Effector memory CD4-positive, alpha-beta T cell (primary cell): Measurements from ENCODE around the gene TPD52L2.

Experiments
- DNase-seq, 3 donors: peaks; one replicate each; pipeline ENCODE4 v3.0.0-alpha.2; 2020
- H3K27ac ChIP-seq: 2 replicates; pipeline ENCODE4 v1.7.0; 2013; ENCODE audit warnings: mild to moderate bottlenecking, low read length, moderate library complexity; ENCODE audit not compliant: insufficient read depth, poor library complexity, severe bottlenecking
- H3K27me3 ChIP-seq: replicated peaks from 2 replicates; pipeline ENCODE4 v1.7.0; 2013; ENCODE audit warnings: mild to moderate bottlenecking, low read length; ENCODE audit not compliant: insufficient read depth, control insufficient read depth, poor library complexity, severe bottlenecking
- H3K36me3 ChIP-seq: 2 replicates; pipeline ENCODE4 v1.7.0; 2013; ENCODE audit warnings: mild to moderate bottlenecking, low read length, moderate library complexity; ENCODE audit not compliant: control insufficient read depth, insufficient read depth
- H3K4me1 ChIP-seq: 2 replicates; pipeline ENCODE4 v1.7.0; 2013; ENCODE audit warnings: low read length, mild to moderate bottlenecking; ENCODE audit not compliant: control insufficient read depth, insufficient read depth, poor library complexity, severe bottlenecking
- H3K4me3 ChIP-seq: 2 replicates; pipeline ENCODE4 v1.7.0; 2013; ENCODE audit warnings: low read length, low read depth, mild to moderate bottlenecking; ENCODE audit not compliant: insufficient read depth, poor library complexity, severe bottlenecking
- H3K9me3 ChIP-seq: 2 replicates; pipeline ENCODE4 v1.7.0; 2013; ENCODE audit warnings: mild to moderate bottlenecking, low read length, moderate library complexity; ENCODE audit not compliant: control insufficient read depth

Gene TPD52L2

DNA sequence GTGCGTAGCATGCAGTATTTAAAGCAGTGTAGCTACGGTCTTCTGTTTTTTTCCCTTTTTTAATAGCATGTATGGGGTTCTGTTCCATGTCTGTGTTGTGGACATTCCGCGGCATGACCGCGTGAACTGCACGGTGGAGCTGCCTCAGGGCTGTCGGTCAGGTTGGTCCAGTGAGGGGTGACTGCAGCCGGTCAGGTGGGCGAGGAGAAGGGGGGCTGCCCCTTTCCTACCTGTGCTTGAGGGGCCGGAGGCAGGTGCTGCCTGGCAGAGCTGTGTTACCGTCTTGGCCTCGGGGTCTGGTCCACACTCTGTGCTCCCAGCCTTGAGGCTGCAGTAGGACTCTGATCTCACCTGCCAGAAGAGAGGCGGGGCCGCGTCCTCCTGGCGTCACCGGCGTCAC lies 66.7 kb downstream of the TPD52L2 start:
- no peaks in the 10 kb centered on the region for H3K4me1 ChIP-seq
- H3K27ac ChIP-seq = no peak overlapping the region
- no peaks in the 10 kb centered on the region for H3K9me3 ChIP-seq
- peaks cover 79% of the 10 kb centered on the region for H3K36me3 ChIP-seq
- H3K4me3 ChIP-seq = no peak overlapping the region
- no peaks in the 10 kb centered on the region for H3K27me3 ChIP-seq
- no peak for DNase-seq

DNA sequence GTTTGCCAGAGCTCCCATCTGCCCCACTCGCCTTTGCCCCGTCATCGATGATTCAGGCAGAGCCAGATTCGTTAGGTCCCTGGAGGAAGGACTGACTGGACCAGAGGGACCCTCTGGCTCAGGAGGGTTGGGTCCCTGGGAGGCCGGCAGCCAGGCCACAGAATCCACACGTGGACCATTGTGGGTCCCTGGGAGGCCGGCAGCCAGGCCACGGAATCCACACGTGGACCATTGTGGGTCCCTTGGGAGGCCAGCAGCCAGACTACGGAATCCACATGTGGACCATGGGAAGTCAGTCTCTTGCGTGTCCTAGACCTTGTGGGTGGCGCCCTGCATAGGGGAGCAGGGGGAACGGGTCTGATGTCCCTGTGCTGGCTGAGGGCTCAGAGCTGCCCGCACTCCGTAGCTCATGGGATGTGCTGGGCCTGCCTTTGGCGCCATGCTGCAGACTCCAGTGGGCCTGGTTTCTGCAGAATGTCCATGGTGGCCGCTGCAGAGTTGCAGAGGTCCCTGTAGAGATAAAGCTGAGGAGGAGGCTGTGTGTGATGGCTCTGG lies 67.6 kb downstream of the TPD52L2 start:
- no peaks in the 10 kb centered on the region for H3K27me3 ChIP-seq
- no peaks in the 10 kb centered on the region for H3K4me1 ChIP-seq
- peaks cover 79% of the 10 kb centered on the region for H3K36me3 ChIP-seq
- H3K27ac ChIP-seq = no peak overlapping the region
- H3K9me3 ChIP-seq = no peaks in the 10 kb centered on the region
- no peak for DNase-seq
- no peak overlapping the region for H3K4me3 ChIP-seq

DNA sequence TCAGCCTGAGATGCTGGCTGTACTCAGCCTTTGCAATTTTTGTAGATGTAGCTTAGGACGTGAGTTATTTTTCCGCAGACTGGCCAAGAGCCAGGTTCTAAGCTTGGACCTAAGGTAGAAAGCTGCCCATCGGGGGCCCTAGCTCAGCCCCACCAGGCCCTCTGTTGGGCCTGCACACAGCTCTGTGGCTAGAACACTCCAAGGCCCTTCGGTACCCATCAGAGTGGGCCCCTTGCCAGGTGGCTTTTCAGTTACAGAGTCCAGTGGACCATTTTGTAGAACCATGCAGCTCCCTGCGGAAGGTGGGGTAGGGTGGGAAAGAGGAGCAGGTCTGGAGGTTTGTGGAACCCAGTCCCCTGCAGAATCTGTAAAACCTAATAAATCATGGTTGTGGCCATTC lies 68.6 kb downstream of the TPD52L2 start:
- H3K9me3 ChIP-seq = no peaks in the 10 kb centered on the region
- no peak overlapping the region for H3K27ac ChIP-seq
- H3K4me3 ChIP-seq = no peak overlapping the region
- H3K36me3 ChIP-seq = peaks cover 70% of the 10 kb centered on the region
- no peaks in the 10 kb centered on the region for H3K4me1 ChIP-seq
- no peak for DNase-seq
- H3K27me3 ChIP-seq = no peaks in the 10 kb centered on the region

DNA sequence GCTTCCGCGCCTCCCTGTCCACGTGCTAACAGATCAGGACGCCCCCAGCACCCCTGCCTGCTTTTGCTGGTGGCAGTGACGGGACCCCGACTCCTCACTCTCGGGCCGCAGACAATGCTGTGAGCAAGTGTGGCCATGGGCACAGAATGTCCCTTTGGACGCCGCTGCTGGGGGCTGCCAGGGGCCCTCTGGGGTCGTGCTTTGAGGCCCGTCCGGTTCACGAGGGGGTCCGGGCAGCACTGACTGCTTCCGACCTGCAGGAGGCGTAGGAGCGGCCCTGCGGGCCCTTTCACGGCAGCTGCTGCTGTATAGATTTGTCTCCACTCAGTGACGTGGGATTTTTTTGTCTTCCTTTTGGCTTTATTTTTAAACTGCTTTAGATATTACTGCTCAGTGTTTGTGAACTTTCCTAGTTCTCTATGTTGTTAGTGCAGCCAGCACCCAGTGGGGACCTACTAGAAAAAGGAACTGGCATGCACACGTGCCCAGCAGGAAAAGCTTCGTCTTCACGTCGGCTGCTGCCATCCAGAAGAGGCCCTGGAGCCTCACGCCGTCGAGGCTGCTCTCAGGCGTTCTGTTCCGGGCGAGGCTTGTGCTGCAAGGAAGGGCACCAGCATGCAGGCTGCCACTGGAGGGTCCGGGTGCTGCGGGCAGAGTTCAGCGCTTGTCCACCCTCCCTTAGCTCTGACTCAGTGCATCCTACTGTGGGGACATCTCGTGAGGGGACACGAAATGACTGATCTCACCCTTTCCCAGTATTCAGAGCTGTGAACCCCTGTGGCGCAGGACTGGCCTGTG lies 69.4 kb downstream of the TPD52L2 start:
- Histone ChIP-seq H3K27ac (no peak overlapping the region), H3K4me3 (no peak overlapping the region), H3K27me3 (no peaks in the 10 kb centered on the region), H3K4me1 (peaks cover 4% of the 10 kb centered on the region), H3K9me3 (no peaks in the 10 kb centered on the region), H3K36me3 (peaks cover 63% of the 10 kb centered on the region)
- no peak for DNase-seq

DNA sequence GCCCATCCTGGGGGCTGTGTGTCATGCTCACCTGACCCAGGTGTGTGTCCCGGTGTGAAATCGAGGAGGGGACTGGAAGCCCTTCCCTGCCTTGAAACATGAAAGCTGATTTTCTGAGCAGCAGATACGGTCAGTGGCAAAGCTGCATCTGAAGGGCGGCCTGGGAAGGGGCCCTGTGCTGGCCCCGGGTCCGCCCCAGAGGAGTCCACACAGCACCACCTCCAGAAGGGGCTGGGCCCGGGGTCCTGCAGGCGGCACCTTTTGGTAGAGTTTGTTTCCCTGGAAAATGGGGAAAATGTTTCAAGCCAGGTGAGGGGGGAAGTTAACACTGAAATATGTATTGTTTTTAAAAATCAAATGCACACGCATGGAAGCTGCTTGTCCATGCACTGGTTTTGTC lies 70.4 kb downstream of the TPD52L2 start:
- no peak overlapping the region for H3K4me3 ChIP-seq
- no peaks in the 10 kb centered on the region for H3K9me3 ChIP-seq
- no peak overlapping the region for H3K27ac ChIP-seq
- no peaks in the 10 kb centered on the region for H3K27me3 ChIP-seq
- DNase-seq = no peak
- peaks cover 58% of the 10 kb centered on the region for H3K36me3 ChIP-seq
- peaks cover 4% of the 10 kb centered on the region for H3K4me1 ChIP-seq

DNA sequence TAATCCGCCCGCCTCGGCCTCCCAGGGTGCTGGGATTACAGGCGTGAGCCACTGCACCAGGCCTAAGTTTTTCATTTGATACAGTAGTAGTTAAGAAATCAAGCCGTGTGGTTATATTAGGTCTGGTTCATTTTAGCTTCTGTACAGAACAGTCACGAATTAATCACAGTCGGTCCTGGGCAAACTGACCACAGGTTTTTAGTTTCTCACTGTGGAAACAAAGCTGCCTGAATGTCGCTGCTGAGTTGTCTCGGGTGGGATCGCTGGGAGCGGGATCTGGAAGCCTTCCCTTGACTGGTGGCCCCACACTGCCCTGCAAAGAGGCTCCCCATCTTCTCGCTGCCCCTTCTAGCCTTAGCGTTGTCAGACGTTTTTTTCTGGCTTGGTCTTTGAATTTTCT lies 72.5 kb downstream of the TPD52L2 start:
- H3K36me3 ChIP-seq = peaks cover 39% of the 10 kb centered on the region
- H3K27me3 ChIP-seq = no peaks in the 10 kb centered on the region
- no peaks in the 10 kb centered on the region for H3K9me3 ChIP-seq
- no peak overlapping the region for H3K27ac ChIP-seq
- no peak overlapping the region for H3K4me3 ChIP-seq
- peaks cover 18% of the 10 kb centered on the region for H3K4me1 ChIP-seq
- no peak for DNase-seq

DNA sequence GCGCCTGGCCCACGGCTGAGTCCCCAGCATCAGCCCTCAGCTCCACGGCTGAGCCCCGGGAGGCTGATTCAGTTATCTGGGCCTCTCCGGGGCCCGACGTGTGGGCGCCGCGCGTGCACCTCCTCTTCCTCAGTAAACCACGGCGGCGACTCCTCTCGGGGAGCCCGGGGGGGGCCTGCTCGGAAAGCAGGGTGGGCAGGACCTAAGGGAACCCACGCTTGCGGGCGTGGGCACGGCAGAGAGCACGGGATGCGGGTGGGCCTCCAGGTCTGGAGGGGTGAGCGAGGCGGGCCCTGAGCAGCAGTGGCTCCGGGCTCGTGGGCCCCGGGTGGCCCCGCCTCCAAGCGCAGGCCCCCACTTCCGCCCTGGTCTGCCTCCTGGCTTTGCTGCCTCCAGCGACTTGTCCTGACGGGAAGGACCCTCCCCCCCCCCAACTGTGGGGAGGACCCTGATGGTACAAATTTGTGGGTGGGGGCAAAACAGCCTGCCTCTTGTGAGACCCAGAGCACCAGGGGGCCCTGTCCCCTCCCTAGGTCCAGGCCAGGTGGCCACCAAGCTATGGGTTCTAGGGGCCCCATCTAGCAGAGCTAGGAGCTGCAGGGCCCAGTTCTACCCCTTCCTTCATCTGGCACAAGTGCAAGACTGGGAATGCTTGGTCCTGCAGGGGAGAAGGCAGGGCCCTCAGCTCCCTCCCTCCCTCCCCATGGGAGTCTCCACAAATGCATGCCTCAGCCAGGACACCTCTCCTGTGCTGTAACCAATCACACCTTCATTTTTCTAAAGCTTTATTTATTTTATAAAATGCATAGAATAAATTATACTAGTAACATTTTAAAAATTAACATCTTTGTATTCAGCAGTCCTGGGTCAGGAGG lies 74.2 kb downstream of the TPD52L2 start:
- H3K36me3 ChIP-seq = peaks cover 36% of the 10 kb centered on the region
- DNase-seq = no peak
- H3K27ac ChIP-seq = no peak overlapping the region
- no peaks in the 10 kb centered on the region for H3K9me3 ChIP-seq
- peaks cover 23% of the 10 kb centered on the region for H3K4me1 ChIP-seq
- no peaks in the 10 kb centered on the region for H3K27me3 ChIP-seq
- no peak overlapping the region for H3K4me3 ChIP-seq

DNA sequence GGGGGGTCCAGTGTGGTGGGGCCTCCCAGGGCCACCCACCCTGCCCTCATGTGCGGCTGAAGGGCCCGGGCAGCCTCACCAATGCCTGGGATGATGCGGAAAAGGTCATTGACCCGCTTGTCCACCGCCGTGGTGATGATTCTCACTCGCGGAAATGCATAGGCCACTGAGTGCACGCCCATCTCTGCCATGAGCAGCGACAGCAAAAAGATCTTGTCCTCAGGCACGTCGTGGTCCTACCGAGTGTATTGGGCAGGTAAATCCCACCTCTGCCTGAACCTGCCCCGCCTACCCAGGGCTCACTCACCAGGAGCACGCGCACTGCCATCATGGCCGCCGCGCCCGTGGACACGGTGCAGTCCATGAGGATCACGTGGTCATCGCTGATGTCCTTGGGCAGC lies 75.0 kb downstream of the TPD52L2 start:
- H3K36me3 ChIP-seq = peaks cover 36% of the 10 kb centered on the region
- H3K9me3 ChIP-seq = no peaks in the 10 kb centered on the region
- H3K27ac ChIP-seq = no peak overlapping the region
- H3K4me3 ChIP-seq = no peak overlapping the region
- DNase-seq = no peak
- H3K4me1 ChIP-seq = peaks cover 23% of the 10 kb centered on the region
- no peaks in the 10 kb centered on the region for H3K27me3 ChIP-seq

DNA sequence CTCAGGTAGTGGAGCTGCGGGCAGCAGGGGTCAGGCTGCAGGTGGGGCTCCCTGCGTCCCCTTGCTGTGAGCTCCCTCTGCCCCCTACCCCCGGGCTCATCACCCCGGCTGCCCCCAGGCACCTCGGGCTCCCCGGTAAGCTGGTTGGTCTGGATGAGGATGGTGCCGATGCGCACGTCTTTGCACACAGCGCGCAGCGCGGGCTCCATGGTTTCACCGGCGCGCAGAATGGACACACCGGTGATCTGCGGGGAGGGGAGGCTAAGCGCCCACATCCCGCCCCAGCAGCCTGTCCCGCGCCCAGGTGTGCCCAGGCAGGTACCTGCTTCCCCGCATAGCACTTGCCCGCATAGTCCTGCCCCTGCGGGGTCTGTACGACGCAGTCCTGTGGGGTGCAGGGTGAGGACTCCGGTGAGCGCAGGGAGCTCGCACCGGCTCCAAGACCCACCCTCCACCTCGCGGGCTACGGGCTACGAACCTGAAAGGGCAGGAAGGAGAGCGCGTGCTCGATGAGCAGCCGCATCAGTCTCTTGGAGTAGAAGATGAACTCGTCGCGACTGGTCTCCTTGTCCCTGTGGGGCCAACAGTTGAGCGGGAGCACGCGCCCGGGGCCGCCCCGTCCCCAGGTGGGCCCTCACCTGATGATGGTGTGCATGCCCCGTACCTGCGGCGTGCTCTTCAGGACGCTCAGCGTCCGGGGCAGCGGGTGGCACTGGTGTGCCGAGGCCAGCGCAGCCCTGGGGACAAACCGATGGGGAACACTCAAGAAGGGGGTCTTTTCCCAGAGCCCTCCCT lies 75.6 kb downstream of the TPD52L2 start:
- Histone ChIP-seq H3K27ac (no peak overlapping the region), H3K27me3 (no peaks in the 10 kb centered on the region), H3K4me3 (no peak overlapping the region), H3K9me3 (no peaks in the 10 kb centered on the region), H3K36me3 (peaks cover 36% of the 10 kb centered on the region), H3K4me1 (peaks cover 23% of the 10 kb centered on the region)
- no peak for DNase-seq
